GM19099 (cell line): Measurements from ENCODE around the gene MELK.

Experiments used
- POLR2A ChIP-seq: IDR thresholded peaks from 3 replicates; pipeline ENCODE4 v1.6.1; 2011; ENCODE audit warnings: low read depth; ENCODE audit not compliant: insufficient read length; ENCODE audit errors: extremely low read depth

MELK gene

GRCh38 chr9:36572515-36573418, at the start of gene MELK:
Gene MELK, plus strand, starts transcription at chr9:36572895. Its CDS starts 8,787 bp downstream, at chr9:36581682.
- peak; percentile 95 for TF ChIP-seq POLR2A

GRCh38 chr9:36530224-36530623, 42.5 kb upstream of the MELK start:
- no peak for TF ChIP-seq POLR2A

- TF ChIP-seq POLR2A: no peak
Measured at GRCh38 chr9:36532353-36532752, 40.3 kb upstream of the MELK start.

- no peak for TF ChIP-seq POLR2A
Measured at GRCh38 chr9:36535107-36535506, 37.6 kb upstream of the MELK start.

GRCh38 chr9:36537861-36538260, 34.8 kb upstream of the MELK start:
- TF ChIP-seq POLR2A: no peak

GRCh38 chr9:36542355-36542754, 30.3 kb upstream of the MELK start:
- no peak for TF ChIP-seq POLR2A

- TF ChIP-seq POLR2A: no peak
Measured at GRCh38 chr9:36543916-36544315, 28.8 kb upstream of the MELK start.

- no peak for TF ChIP-seq POLR2A
Measured at GRCh38 chr9:36547598-36547997, 25.1 kb upstream of the MELK start.

GRCh38 chr9:36548454-36548853, 24.2 kb upstream of the MELK start:
- TF ChIP-seq POLR2A: no peak

GRCh38 chr9:36550135-36550534, 22.6 kb upstream of the MELK start:
- no peak for TF ChIP-seq POLR2A

GRCh38 chr9:36551129-36551528, 21.6 kb upstream of the MELK start:
- no peak for TF ChIP-seq POLR2A

- TF ChIP-seq POLR2A: no peak
Measured at GRCh38 chr9:36551910-36552309, 20.8 kb upstream of the MELK start.

- no peak for TF ChIP-seq POLR2A
Measured at GRCh38 chr9:36559036-36559695, 13.5 kb upstream of the MELK start.

GRCh38 chr9:36560771-36561170, 11.9 kb upstream of the MELK start:
- no peak for TF ChIP-seq POLR2A

GRCh38 chr9:36566813-36567221, 5.9 kb upstream of the MELK start:
- no peak for TF ChIP-seq POLR2A

GRCh38 chr9:36571333-36571732, 1.4 kb upstream of the MELK start:
- TF ChIP-seq POLR2A: no peak
